ENCODE measurements around the gene TAF9. TPM values are rescaled to one million over a fixed set of nuclear protein-coding genes. Genes with fewer than 3 reads are reported as not detected.
A peak's percentile ranks its signal among the peaks of the same experiment; 100 is the strongest.
"Not testable (repeated sequence)": the region's sequence is repeated elsewhere in the genome, so short reads cannot be mapped to it uniquely, and the experiment has no call there.

TAF9 gene
- total and polyA plus RNA-seq, 2 donors = 80.3 to 110 TPM

DNA sequence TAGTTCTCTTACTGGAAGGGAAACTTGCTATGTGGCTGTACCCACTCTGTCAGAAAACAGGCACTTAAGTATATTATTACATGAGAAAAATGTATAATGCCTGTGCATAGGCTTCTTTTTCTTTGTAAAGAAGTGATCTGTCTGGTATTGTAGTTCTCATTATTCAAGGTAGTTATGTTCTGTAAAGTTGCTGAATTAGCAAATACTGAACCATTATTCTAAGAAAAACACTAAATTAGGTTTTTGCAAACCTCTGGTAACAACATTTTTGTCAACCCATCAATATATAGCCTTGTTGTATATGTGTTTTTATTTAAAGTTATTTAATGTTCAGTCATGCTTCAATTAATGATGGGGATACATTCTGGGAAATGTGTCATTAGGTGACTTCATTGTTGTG lies 9.1 kb upstream of the TAF9 start:
- H3K36me3 ChIP-seq (ENCODE audit: control insufficient read depth in 2 of 2, insufficient read depth in 2 of 2, low read length in 1 of 2) = peaks cover 8 to 38% of the 10 kb centered on the region in 2 donors
- H3K27me3 ChIP-seq (ENCODE audit: control insufficient read depth in 2 of 2, insufficient read depth in 1 of 2, low read length in 1 of 2) = no peaks in the 10 kb centered on the region
- H3K9me3 ChIP-seq (ENCODE audit: control insufficient read depth in 2 of 2, insufficient read depth in 1 of 2, low read length in 1 of 2) = no peaks in the 10 kb centered on the region
- H3K4me3 ChIP-seq (ENCODE audit: low read length in 2 of 2) = no peak overlapping the region
- no peak for DNase-seq (ENCODE audit: low read depth in 6 of 9, low spot score in 9 of 9)
- no peak overlapping the region for H3K27ac ChIP-seq (ENCODE audit: low read depth in 1 of 2, low read length in 1 of 2)
- no peaks in the 10 kb centered on the region for H3K4me1 ChIP-seq (ENCODE audit: control insufficient read depth in 2 of 2, insufficient read depth in 2 of 2, low read length in 2 of 2)

- no peak for DNase-seq (ENCODE audit: low read depth in 6 of 9, low spot score in 9 of 9)
- H3K4me1 ChIP-seq (ENCODE audit: control insufficient read depth in 2 of 2, insufficient read depth in 2 of 2, low read length in 2 of 2) = peaks cover 0 to 4% of the 10 kb centered on the region in 2 donors
- no peaks in the 10 kb centered on the region for H3K9me3 ChIP-seq (ENCODE audit: control insufficient read depth in 2 of 2, insufficient read depth in 1 of 2, low read length in 1 of 2)
- peaks cover 4 to 21% of the 10 kb centered on the region in 2 donors for H3K36me3 ChIP-seq (ENCODE audit: control insufficient read depth in 2 of 2, insufficient read depth in 2 of 2, low read length in 1 of 2)
- H3K27me3 ChIP-seq (ENCODE audit: control insufficient read depth in 2 of 2, insufficient read depth in 1 of 2, low read length in 1 of 2) = no peaks in the 10 kb centered on the region
- WGBS = 96% methylated on average over 4 of the region's 4 CpGs
- H3K27ac ChIP-seq (ENCODE audit: low read depth in 1 of 2, low read length in 1 of 2) = no peak overlapping the region
- no peak overlapping the region for H3K4me3 ChIP-seq (ENCODE audit: low read length in 2 of 2)
Observed at GRCh38 chr5:69374911-69375446, 5.7 kb upstream of the TAF9 start.

DNA sequence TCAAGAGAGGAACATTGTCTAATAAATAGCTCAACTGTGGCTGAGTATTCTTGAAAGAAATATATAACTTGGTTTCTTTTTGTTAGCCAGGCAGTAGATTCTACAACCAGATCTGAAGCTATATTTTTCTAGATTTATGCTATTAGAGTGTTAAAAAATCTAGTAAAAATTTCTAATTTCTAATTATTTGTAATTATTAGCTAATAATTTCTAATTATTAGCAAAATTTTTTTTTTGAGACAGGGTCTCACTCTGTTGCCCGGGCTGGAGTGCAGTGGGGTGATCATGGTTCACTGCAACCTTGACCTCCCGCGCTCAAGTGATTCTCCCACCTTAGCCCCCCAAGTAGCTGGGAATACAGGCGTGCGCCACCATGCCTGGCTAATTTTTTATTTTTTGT lies 3.1 kb upstream of the TAF9 start:
- Histone ChIP-seq H3K27ac (ENCODE audit: low read depth in 1 of 2, low read length in 1 of 2) (no peak overlapping the region), H3K4me3 (ENCODE audit: low read length in 2 of 2) (no peak overlapping the region), H3K4me1 (ENCODE audit: control insufficient read depth in 2 of 2, insufficient read depth in 2 of 2, low read length in 2 of 2) (peaks cover 6 to 10% of the 10 kb centered on the region in 2 donors), H3K36me3 (ENCODE audit: control insufficient read depth in 2 of 2, insufficient read depth in 2 of 2, low read length in 1 of 2) (peaks cover 4 to 23% of the 10 kb centered on the region in 2 donors), H3K9me3 (ENCODE audit: control insufficient read depth in 2 of 2, insufficient read depth in 1 of 2, low read length in 1 of 2) (no peaks in the 10 kb centered on the region), H3K27me3 (ENCODE audit: control insufficient read depth in 2 of 2, insufficient read depth in 1 of 2, low read length in 1 of 2) (no peaks in the 10 kb centered on the region)
- DNase-seq (ENCODE audit: low read depth in 6 of 9, low spot score in 9 of 9) = no peak
- whole genome bisulfite sequencing = 97% methylated on average over 5 of the region's 5 CpGs

DNA sequence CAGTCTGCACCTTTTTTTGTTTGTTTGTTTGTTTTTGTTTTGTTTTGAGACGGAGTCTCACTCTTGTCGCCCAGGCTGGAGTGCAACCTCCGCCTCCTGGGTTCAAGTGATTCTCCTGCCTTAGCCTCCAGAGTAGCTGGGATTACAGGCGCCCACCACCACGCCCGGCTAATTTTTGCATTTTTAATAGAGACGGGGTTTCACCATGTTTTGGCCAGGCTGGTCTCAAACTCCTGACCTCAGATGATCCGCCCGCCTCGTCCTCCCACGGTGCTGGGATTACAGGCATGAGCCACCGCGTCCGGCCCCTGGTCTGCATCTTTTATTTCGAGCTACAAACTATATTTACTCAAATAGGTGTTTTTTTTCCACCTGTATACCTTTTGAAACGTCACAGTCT lies 1.0 kb upstream of the TAF9 start:
- not testable (repeated sequence) for H3K27me3 ChIP-seq (ENCODE audit: control insufficient read depth in 2 of 2, insufficient read depth in 1 of 2, low read length in 1 of 2); H3K9me3 ChIP-seq (ENCODE audit: control insufficient read depth in 2 of 2, insufficient read depth in 1 of 2, low read length in 1 of 2); H3K27ac ChIP-seq (ENCODE audit: low read depth in 1 of 2, low read length in 1 of 2); DNase-seq (ENCODE audit: low read depth in 6 of 9, low spot score in 9 of 9)
- WGBS = 5% methylated on average over 16 of the region's 16 CpGs
- peaks cover 3 to 29% of the 10 kb centered on the region in 2 donors for H3K36me3 ChIP-seq (ENCODE audit: control insufficient read depth in 2 of 2, insufficient read depth in 2 of 2, low read length in 1 of 2)
- H3K4me3 ChIP-seq (ENCODE audit: low read length in 2 of 2) = peak overlapping the region; percentile 95 to 98
- H3K4me1 ChIP-seq (ENCODE audit: control insufficient read depth in 2 of 2, insufficient read depth in 2 of 2, low read length in 2 of 2) = peaks cover 6 to 10% of the 10 kb centered on the region in 2 donors

DNA sequence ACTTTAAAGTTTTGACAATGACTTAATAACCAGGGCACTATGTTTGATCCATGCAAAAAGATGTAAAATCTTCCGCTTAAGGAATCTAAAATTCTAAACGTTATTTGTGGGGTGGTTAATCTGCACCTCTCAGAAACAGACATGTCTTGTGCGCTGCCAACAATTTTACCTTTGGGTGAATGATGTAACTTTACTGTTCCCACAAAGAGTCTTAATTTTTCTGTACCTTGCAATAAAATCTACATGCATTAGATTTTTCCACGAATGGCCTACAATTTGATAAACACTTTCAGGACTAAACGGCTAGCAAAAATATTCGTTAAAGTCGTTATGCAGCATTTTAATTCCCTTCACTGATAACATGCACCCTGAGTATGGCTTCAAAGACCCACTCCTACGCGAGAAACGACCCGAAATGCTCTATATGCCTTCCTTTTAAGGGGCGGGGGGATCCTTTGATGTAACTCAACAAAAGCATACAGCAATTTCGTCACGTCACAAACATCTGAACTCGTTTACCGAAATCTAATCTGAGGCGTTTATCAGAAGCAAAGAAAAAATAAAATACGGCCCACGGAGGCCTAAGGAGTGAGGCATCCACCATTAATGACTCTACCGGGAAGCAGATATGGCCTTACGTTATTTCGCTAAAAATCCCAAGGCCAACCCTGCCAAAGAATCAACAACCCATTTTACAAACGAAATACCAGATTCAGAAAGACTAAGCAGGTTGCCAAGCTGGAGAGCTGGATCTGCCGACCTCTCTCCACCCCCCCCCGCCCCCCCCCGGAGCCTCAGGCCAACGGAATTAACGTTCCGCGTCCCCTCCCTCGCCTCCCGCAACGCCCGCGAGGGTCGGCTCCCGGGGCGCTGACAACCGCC lies 621 bp downstream of the TAF9 start:
- H3K27ac ChIP-seq (ENCODE audit: low read depth in 1 of 2, low read length in 1 of 2) = peak overlapping the region; percentile 96 to 99
- peaks cover 6 to 10% of the 10 kb centered on the region in 2 donors for H3K4me1 ChIP-seq (ENCODE audit: control insufficient read depth in 2 of 2, insufficient read depth in 2 of 2, low read length in 2 of 2)
- no peaks in the 10 kb centered on the region for H3K9me3 ChIP-seq (ENCODE audit: control insufficient read depth in 2 of 2, insufficient read depth in 1 of 2, low read length in 1 of 2)
- H3K27me3 ChIP-seq (ENCODE audit: control insufficient read depth in 2 of 2, insufficient read depth in 1 of 2, low read length in 1 of 2) = no peaks in the 10 kb centered on the region
- WGBS = 3% methylated on average over 39 of the region's 39 CpGs
- peak overlapping the region; percentile 95 to 98 for H3K4me3 ChIP-seq (ENCODE audit: low read length in 2 of 2)
- DNase-seq (ENCODE audit: low read depth in 6 of 9, low spot score in 9 of 9) = peak; percentile 42 to 87 (median 59)
- H3K36me3 ChIP-seq (ENCODE audit: control insufficient read depth in 2 of 2, insufficient read depth in 2 of 2, low read length in 1 of 2) = peaks cover 3 to 34% of the 10 kb centered on the region in 2 donors

GRCh38 chr5:69367697-69368279 lies 1.5 kb downstream of the TAF9 start:
- H3K36me3 ChIP-seq (ENCODE audit: control insufficient read depth in 2 of 2, insufficient read depth in 2 of 2, low read length in 1 of 2) = peaks cover 5 to 38% of the 10 kb centered on the region in 2 donors
- H3K9me3 ChIP-seq (ENCODE audit: control insufficient read depth in 2 of 2, insufficient read depth in 1 of 2, low read length in 1 of 2) = no peaks in the 10 kb centered on the region
- 96% methylated on average over 11 of the region's 11 CpGs for WGBS
- H3K27me3 ChIP-seq (ENCODE audit: control insufficient read depth in 2 of 2, insufficient read depth in 1 of 2, low read length in 1 of 2) = no peaks in the 10 kb centered on the region
- DNase-seq (ENCODE audit: low read depth in 6 of 9, low spot score in 9 of 9) = no peak
- no peak overlapping the region for H3K27ac ChIP-seq (ENCODE audit: low read depth in 1 of 2, low read length in 1 of 2)
- peaks cover 6 to 10% of the 10 kb centered on the region in 2 donors for H3K4me1 ChIP-seq (ENCODE audit: control insufficient read depth in 2 of 2, insufficient read depth in 2 of 2, low read length in 2 of 2)
- peak overlapping the region in 1 of 2 donors; percentile 95 for H3K4me3 ChIP-seq (ENCODE audit: low read length in 2 of 2)

- no peaks in the 10 kb centered on the region for H3K27me3 ChIP-seq (ENCODE audit: control insufficient read depth in 2 of 2, insufficient read depth in 1 of 2, low read length in 1 of 2)
- H3K4me1 ChIP-seq (ENCODE audit: control insufficient read depth in 2 of 2, insufficient read depth in 2 of 2, low read length in 2 of 2) = peaks cover 6% of the 10 kb centered on the region in 2 donors
- DNase-seq (ENCODE audit: low read depth in 6 of 9, low spot score in 9 of 9) = no peak
- H3K36me3 ChIP-seq (ENCODE audit: control insufficient read depth in 2 of 2, insufficient read depth in 2 of 2, low read length in 1 of 2) = peaks cover 11 to 52% of the 10 kb centered on the region in 2 donors
- no peak overlapping the region for H3K4me3 ChIP-seq (ENCODE audit: low read length in 2 of 2)
- H3K27ac ChIP-seq (ENCODE audit: low read depth in 1 of 2, low read length in 1 of 2) = no peak overlapping the region
- 98% methylated on average over 3 of the region's 3 CpGs for whole genome bisulfite sequencing
- H3K9me3 ChIP-seq (ENCODE audit: control insufficient read depth in 2 of 2, insufficient read depth in 1 of 2, low read length in 1 of 2) = no peaks in the 10 kb centered on the region
Observed at GRCh38 chr5:69364850-69365249, 4.5 kb downstream of the TAF9 start.

DNA sequence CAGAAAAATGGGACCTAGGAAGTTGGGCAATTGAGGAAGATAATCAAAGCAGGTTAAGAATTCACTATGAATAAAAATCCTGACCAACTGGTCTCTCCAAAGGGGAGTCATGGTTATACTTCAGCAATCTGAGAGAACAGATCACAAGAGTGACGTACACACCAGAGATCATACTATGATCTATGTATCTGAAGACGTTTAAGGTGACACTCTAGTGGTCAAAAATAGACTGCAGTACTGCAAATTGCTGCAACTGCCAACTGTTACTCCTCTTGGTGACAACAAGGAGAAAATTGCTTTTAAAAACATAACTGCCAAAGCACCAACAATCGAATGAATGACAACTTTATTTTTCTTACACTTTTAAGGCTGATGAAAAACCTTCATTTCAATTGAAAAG lies 4.9 kb downstream of the TAF9 start:
- no peaks in the 10 kb centered on the region for H3K9me3 ChIP-seq (ENCODE audit: control insufficient read depth in 2 of 2, insufficient read depth in 1 of 2, low read length in 1 of 2)
- no peak overlapping the region for H3K27ac ChIP-seq (ENCODE audit: low read depth in 1 of 2, low read length in 1 of 2)
- no peaks in the 10 kb centered on the region for H3K27me3 ChIP-seq (ENCODE audit: control insufficient read depth in 2 of 2, insufficient read depth in 1 of 2, low read length in 1 of 2)
- no peak overlapping the region for H3K4me3 ChIP-seq (ENCODE audit: low read length in 2 of 2)
- peaks cover 11 to 52% of the 10 kb centered on the region in 2 donors for H3K36me3 ChIP-seq (ENCODE audit: control insufficient read depth in 2 of 2, insufficient read depth in 2 of 2, low read length in 1 of 2)
- peak in 2 of 9 donors; percentile 5 to 21 for DNase-seq (ENCODE audit: low read depth in 6 of 9, low spot score in 9 of 9)
- 70% methylated on average over 3 of the region's 3 CpGs for WGBS
- peaks cover 6% of the 10 kb centered on the region in 2 donors for H3K4me1 ChIP-seq (ENCODE audit: control insufficient read depth in 2 of 2, insufficient read depth in 2 of 2, low read length in 2 of 2)

DNA sequence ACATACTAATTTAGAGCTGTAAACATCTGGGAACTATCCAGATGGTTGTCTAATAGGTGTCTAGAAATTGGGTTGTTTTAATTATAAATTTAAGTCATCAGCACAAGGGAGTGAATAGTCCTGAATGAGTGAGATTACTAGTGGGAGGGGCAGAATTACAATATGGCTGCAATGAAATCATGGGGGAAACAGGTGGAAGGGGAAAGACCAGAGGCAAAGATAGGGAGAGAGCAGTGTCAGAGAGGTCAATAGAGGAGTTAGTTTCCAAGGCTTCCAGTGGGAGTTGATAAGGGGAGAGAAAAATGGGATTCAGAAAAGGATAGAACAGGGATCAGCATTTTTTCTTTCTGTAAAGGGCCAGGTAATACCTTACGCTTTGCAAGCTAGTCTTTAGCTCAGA lies 8.9 kb downstream of the TAF9 start:
- Histone ChIP-seq H3K27me3 (ENCODE audit: control insufficient read depth in 2 of 2, insufficient read depth in 1 of 2, low read length in 1 of 2) (no peaks in the 10 kb centered on the region), H3K4me3 (ENCODE audit: low read length in 2 of 2) (no peak overlapping the region), H3K36me3 (ENCODE audit: control insufficient read depth in 2 of 2, insufficient read depth in 2 of 2, low read length in 1 of 2) (peaks cover 8 to 38% of the 10 kb centered on the region in 2 donors), H3K9me3 (ENCODE audit: control insufficient read depth in 2 of 2, insufficient read depth in 1 of 2, low read length in 1 of 2) (no peaks in the 10 kb centered on the region), H3K4me1 (ENCODE audit: control insufficient read depth in 2 of 2, insufficient read depth in 2 of 2, low read length in 2 of 2) (no peaks in the 10 kb centered on the region), H3K27ac (ENCODE audit: low read depth in 1 of 2, low read length in 1 of 2) (no peak overlapping the region)
- WGBS = 94% methylated on average over 1 of the region's 1 CpG
- DNase-seq (ENCODE audit: low read depth in 6 of 9, low spot score in 9 of 9) = no peak

All from thymus (tissue), 11 donors.